Measurements from ENCODE around the gene ARID5B. TPM values are rescaled to one million over a fixed set of nuclear protein-coding genes. Genes with fewer than 3 reads are reported as not detected.

Gene ARID5B
- total RNA-seq, 2 donors from 2014 or later = 60.7 to 80.4 TPM

GRCh38 chr10:61959814-61960213 lies 58.3 kb downstream of the ARID5B start:
- Histone ChIP-seq H3K4me1 (ENCODE audit: control insufficient read depth in 1 of 2, low read depth in 2 of 2) (peaks cover 22 to 30% of the 10 kb centered on the region in 2 donors), H3K4me3 (no peak overlapping the region), H3K27ac (no peak overlapping the region), H3K9me3 (no peaks in the 10 kb centered on the region), H3K36me3 (no peaks in the 10 kb centered on the region), H3K27me3 (replicated peaks; ENCODE audit: insufficient read depth) (no peaks in the 10 kb centered on the region)
- no peak for DNase-seq (ENCODE audit: low spot score)
- TF ChIP-seq, protein P1, sequence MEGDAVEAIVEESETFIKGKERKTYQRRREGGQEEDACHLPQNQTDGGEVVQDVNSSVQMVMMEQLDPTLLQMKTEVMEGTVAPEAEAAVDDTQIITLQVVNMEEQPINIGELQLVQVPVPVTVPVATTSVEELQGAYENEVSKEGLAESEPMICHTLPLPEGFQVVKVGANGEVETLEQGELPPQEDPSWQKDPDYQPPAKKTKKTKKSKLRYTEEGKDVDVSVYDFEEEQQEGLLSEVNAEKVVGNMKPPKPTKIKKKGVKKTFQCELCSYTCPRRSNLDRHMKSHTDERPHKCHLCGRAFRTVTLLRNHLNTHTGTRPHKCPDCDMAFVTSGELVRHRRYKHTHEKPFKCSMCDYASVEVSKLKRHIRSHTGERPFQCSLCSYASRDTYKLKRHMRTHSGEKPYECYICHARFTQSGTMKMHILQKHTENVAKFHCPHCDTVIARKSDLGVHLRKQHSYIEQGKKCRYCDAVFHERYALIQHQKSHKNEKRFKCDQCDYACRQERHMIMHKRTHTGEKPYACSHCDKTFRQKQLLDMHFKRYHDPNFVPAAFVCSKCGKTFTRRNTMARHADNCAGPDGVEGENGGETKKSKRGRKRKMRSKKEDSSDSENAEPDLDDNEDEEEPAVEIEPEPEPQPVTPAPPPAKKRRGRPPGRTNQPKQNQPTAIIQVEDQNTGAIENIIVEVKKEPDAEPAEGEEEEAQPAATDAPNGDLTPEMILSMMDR (IDR thresholded peaks at IDR 0.05) = no peak
- ATAC-seq (ENCODE audit: insufficient number of reproducible peaks, low FRiP score, low read depth) = no peak

- H3K4me3 ChIP-seq = no peak overlapping the region
- ATAC-seq (ENCODE audit: insufficient number of reproducible peaks, low FRiP score, low read depth) = no peak
- TF ChIP-seq, protein P1 (IDR thresholded peaks at IDR 0.05) = no peak
- peaks cover 27 to 37% of the 10 kb centered on the region in 2 donors for H3K4me1 ChIP-seq (ENCODE audit: control insufficient read depth in 1 of 2, low read depth in 2 of 2)
- H3K27ac ChIP-seq = no peak overlapping the region
- H3K27me3 ChIP-seq (replicated peaks; ENCODE audit: insufficient read depth) = no peaks in the 10 kb centered on the region
- H3K36me3 ChIP-seq = no peaks in the 10 kb centered on the region
- no peak for DNase-seq (ENCODE audit: low spot score)
- no peaks in the 10 kb centered on the region for H3K9me3 ChIP-seq
Observed at GRCh38 chr10:61960396-61961120, 59.1 kb downstream of the ARID5B start.

GRCh38 chr10:61961278-61961677 lies 59.8 kb downstream of the ARID5B start:
- DNase-seq (ENCODE audit: low spot score) (no peak), ATAC-seq (ENCODE audit: insufficient number of reproducible peaks, low FRiP score, low read depth) (no peak)
- H3K4me1 ChIP-seq (ENCODE audit: control insufficient read depth in 1 of 2, low read depth in 2 of 2) = peaks cover 24 to 37% of the 10 kb centered on the region in 2 donors
- no peak overlapping the region for H3K27ac ChIP-seq
- H3K27me3 ChIP-seq (replicated peaks; ENCODE audit: insufficient read depth) = no peaks in the 10 kb centered on the region
- H3K36me3 ChIP-seq = no peaks in the 10 kb centered on the region
- H3K9me3 ChIP-seq = no peaks in the 10 kb centered on the region
- no peak overlapping the region for H3K4me3 ChIP-seq
- TF ChIP-seq, protein P1 (IDR thresholded peaks at IDR 0.05) = no peak

GRCh38 chr10:61962971-61963370 lies 61.5 kb downstream of the ARID5B start:
- no peak overlapping the region for H3K4me3 ChIP-seq
- no peaks in the 10 kb centered on the region for H3K27me3 ChIP-seq (replicated peaks; ENCODE audit: insufficient read depth)
- no peaks in the 10 kb centered on the region for H3K36me3 ChIP-seq
- peaks cover 17 to 29% of the 10 kb centered on the region in 2 donors for H3K4me1 ChIP-seq (ENCODE audit: control insufficient read depth in 1 of 2, low read depth in 2 of 2)
- H3K9me3 ChIP-seq = no peaks in the 10 kb centered on the region
- no peak for DNase-seq (ENCODE audit: low spot score)
- peak overlapping the region in 1 of 2 donors; percentile 29 for H3K27ac ChIP-seq
- TF ChIP-seq, protein P1 (IDR thresholded peaks at IDR 0.05) = no peak
- no peak for ATAC-seq (ENCODE audit: insufficient number of reproducible peaks, low FRiP score, low read depth)

GRCh38 chr10:61963669-61964058 lies 62.2 kb downstream of the ARID5B start:
- H3K36me3 ChIP-seq = no peaks in the 10 kb centered on the region
- peak overlapping the region; percentile 56 for H3K4me3 ChIP-seq
- peaks cover 17 to 33% of the 10 kb centered on the region in 2 donors for H3K4me1 ChIP-seq (ENCODE audit: control insufficient read depth in 1 of 2, low read depth in 2 of 2)
- no peaks in the 10 kb centered on the region for H3K27me3 ChIP-seq (replicated peaks; ENCODE audit: insufficient read depth)
- ATAC-seq (ENCODE audit: insufficient number of reproducible peaks, low FRiP score, low read depth) (no peak), DNase-seq (ENCODE audit: low spot score) (no peak)
- peak overlapping the region; percentile 45 to 61 for H3K27ac ChIP-seq
- TF ChIP-seq, protein P1 (IDR thresholded peaks at IDR 0.05) = no peak
- no peaks in the 10 kb centered on the region for H3K9me3 ChIP-seq

Data from thoracic aorta (tissue), 2 donors.